Left forelimb (tissue), 1 donor: ENCODE measurements around the gene ZDHHC1.

Experiments
- DNase-seq: peaks from one replicate; pipeline ENCODE4 v3.0.0-alpha.2; 2018; ENCODE audit warnings: low spot score

Gene ZDHHC1

GRCh38 chr16:67430977-67431774, 14.9 kb upstream of the ZDHHC1 start, which contains the start of gene HSD11B2:
Gene HSD11B2, plus strand, starts transcription at chr16:67431121. Its CDS starts 128 bp downstream, at chr16:67431249.
- no peak for DNase-seq

DNA sequence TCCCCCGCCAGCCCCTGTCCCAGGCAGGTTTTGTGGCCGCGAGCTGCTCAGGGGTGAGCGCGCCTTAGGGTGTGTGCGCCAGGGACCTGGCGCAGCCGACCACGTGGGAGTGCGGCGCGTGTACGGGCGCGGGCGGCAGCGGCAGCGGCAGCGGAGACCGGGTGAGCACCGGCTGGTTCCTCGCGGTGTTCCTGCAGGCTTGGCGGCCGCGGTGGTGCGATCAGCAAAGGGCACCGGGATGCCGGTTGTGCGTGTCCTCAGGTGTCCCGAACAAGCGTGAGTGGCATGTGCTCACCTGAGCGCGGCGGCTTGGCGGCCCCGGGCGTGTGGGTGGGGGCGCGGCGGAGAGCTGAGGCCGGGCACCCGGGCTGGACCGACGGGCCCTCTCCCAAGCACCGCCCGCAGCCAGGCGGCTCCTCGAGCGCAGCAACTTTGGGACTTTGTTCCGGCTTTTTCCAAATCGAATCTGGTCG, 14.3 kb upstream of the ZDHHC1 start:
- no peak for DNase-seq

- DNase-seq = no peak
Measured at GRCh38 chr16:67429799-67430503, 13.7 kb upstream of the ZDHHC1 start.

DNA sequence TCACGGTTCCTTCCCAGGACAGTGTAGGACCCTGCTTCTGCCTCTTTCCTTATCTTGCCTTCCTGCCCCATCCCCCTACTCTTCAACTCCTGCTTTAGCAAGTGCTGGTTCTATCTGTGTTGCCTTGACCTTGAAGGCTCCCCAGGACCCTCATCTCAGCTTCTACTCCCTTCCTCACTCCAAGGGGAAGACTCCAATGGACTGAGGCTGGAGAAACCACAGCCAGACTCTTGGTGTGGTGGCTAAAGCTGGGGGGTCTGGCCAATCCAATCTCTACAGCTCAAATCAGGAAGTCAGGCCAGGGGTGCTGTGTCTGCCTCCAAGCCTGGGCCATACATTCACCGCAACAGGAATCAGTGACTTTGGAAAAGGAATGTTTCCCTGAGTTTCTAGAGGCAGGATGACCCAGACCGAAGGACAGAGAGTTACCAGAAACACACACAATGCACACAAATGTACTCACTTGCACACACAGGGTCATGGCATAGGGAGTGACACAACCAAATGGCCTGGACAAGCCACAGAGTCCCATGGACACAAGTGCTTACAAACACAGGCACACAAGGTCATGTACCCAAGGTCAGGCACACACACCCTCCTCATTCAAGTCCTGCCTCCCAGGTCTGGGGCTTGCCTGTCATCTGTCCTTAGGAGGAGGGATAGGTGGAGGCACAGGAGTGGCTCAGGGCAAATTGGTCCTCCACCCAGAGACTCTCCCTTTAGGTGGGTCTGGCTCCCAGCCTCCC, 12.9 kb upstream of the ZDHHC1 start:
- no peak for DNase-seq

DNA sequence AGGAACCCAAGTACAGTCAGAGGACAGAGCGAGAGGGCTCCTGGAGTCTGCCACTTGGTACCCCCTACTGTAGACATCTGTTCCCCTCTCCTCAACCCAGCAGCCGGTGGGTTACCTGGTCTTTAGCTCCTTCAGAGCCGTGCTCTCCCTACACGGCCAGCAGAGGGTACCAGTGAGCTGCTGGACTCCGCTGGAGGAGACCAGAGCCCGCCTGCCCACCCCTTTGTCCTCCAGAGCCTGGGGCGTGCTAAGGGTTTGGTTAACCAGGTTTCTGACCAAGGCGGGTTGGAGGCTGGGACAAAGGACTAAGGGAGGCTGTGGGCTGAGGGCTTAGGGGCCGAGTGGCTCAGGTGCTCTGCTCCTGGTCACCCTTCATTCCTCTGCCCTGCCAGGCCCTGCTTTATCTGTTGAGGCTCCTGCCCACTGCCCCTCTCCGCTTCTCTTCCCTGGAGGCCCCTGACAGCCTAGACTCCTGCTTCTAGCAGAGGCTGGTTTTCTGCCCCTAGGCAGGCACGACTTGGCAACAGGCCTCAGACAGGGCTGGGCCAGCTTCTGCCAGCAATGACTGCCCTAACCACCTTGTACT, 12.0 kb upstream of the ZDHHC1 start:
- no peak for DNase-seq

DNA sequence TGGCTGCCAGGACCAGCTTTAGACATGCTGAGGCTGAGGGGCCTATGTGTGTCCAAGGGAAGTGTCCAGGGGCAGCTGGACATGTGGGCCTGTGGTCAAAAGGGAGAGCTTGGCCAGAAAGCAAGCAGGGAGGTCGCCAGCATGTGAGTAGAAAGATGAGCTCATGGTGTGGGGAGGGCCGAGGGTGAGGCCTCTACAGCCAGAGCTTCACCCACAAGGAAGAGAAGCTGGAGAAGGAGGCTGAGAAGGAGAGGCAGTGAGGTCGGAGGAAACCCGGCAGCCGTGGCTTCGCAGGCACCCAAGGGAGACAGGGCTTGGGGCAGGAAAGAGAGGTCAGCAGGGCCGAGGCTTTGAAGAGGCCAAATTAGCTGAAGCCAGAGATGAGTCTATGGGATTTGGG, 10.7 kb upstream of the ZDHHC1 start:
- DNase-seq = no peak

GRCh38 chr16:67426022-67426421, 9.7 kb upstream of the ZDHHC1 start:
- no peak for DNase-seq

- no peak for DNase-seq
Measured at GRCh38 chr16:67425580-67425979, 9.3 kb upstream of the ZDHHC1 start.

GRCh38 chr16:67425061-67425460, 8.8 kb upstream of the ZDHHC1 start:
- no peak for DNase-seq

- no peak for DNase-seq
Measured at GRCh38 chr16:67424261-67424615, 8.0 kb upstream of the ZDHHC1 start.

GRCh38 chr16:67423611-67424260, 7.5 kb upstream of the ZDHHC1 start:
- no peak for DNase-seq

GRCh38 chr16:67423015-67423414, 6.7 kb upstream of the ZDHHC1 start:
- DNase-seq = no peak

DNA sequence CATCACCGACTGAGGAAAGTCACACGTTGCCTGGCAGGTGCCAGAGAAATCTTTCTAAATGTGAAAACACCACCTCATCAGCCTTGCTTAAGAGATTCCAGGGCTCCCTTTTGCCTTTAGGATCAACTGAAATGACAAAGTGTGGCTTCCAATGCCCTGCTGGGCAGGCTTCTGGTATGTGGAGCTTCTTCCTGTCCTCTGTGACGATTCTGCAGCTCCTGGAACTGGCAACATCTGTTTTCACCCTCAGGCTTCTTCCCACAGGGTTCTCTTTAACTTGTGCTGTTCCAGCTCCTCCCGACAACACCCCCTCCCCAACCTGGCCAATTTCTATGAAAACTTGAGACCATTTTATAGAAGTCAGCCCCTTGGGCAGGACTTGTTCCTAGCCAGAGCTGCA, 4.8 kb upstream of the ZDHHC1 start:
- DNase-seq = no peak

DNA sequence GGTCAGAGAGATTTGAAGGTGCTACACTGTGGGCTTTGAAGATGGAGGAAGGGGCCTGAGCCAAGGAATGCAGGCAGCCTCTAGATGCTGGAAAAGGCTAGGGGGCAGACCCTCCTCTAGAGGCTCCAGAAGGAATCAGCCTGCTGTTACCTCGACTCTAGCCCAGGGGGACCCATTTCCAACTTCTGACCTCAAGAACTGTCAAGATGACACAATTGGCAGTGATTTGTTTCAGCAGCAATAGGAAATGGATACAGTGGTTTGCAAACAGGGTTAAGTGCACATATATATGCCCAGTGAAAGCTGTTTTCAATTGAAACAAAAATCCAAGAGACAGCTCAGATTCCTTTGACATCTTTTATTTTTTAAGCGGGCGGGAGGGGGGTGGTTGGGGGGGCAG, 3.7 kb upstream of the ZDHHC1 start:
- no peak for DNase-seq

DNA sequence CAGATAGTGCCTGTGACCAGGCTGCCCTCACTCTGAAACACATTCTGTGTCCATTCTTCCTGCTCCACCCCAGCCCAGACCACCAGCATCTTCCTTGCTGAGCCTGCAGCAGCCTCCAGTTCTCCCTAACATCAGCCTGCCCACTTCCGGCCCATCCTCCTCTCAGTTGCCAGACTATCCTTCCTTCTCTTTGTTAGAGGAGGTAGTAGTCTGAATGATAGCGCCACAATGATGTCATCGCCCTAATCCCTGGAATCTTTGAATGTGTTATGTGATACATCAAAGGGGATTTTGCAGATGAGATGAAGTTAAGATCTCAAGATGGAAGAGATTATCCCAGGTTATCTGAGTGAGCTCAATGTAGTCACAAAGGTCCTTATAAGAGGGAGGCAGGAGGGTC, 3.2 kb upstream of the ZDHHC1 start:
- no peak for DNase-seq

DNA sequence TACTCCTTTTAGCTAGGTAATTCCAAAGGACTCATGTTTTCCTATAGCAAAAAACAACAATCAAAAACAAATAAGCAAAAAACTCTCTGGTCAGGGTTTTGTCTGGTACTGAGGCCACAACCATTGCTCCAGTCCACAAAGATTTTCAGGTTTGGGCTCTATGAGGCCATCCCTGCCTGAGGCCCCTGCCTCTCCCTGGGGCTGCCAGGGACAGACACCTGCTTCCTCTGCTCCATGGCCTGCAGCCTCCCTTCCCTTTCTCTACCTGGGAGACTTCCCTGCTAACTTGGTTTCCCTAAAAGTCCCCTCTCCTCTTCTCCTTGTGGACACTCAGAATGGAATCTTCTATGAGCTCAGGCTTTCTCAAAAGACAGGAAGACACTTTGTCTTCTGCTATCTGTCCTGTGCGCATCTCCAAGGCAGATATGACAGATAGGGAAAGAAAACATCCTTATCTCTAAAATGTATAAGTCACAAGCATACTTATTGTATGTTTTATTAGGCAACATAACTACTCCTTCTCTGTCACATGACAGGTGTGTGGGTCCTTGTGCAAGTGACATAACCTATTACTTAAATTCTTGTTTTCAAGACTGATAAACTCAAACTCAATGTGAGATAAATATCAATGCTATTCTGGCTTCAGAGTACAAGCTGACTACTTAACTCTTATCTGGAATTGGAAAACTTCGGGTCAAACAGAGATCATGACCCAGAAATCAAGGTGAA, 1.2 kb upstream of the ZDHHC1 start:
- peak; percentile 40 for DNase-seq

- DNase-seq = peak; percentile 36
Measured at GRCh38 chr16:67415421-67415820, 856 bp downstream of the ZDHHC1 start.

GRCh38 chr16:67413978-67414911, 2.0 kb downstream of the ZDHHC1 start:
- peak; percentile 42 for DNase-seq

GRCh38 chr16:67412294-67412693, 4.0 kb downstream of the ZDHHC1 start:
- DNase-seq = no peak

- DNase-seq = no peak
Measured at GRCh38 chr16:67411339-67411738, 4.9 kb downstream of the ZDHHC1 start.
